DND-41 (cell line): ENCODE data around the gene CCDC137.

Experiments used
- ATAC-seq: fragments of 200-7000 bp; cut with Tn5 transposase; 3 replicates; pipeline ENCODE4 v1.9.1; 2021; ENCODE audit warnings: low read depth; ENCODE audit not compliant: insufficient read depth
- DNase-seq: peaks from one replicate; pipeline ENCODE4 v3.0.0-alpha.2; 2020
- H2AFZ ChIP-seq: 2 replicates; pipeline ENCODE4 v1.6.0; 2012; ENCODE audit warnings: low read depth, low read length
- H3K27ac ChIP-seq: 2 replicates; pipeline ENCODE4 v1.5.1; 2012; ENCODE audit warnings: low read length, inconsistent platforms
- H3K27me3 ChIP-seq: fragments of 200-600 bp; sonication (generic); 2 replicates; pipeline ENCODE4 v1.6.0; 2012; ENCODE audit warnings: low read length, mild to moderate bottlenecking, inconsistent platforms; ENCODE audit not compliant: insufficient read depth, poor library complexity
- H3K36me3 ChIP-seq: 2 replicates; pipeline ENCODE4 v1.5.1; 2012; ENCODE audit warnings: low read length, inconsistent platforms; ENCODE audit not compliant: insufficient read depth
- H3K4me1 ChIP-seq: 2 replicates; pipeline ENCODE4 v1.5.1; 2012; ENCODE audit warnings: mild to moderate bottlenecking, low read length; ENCODE audit not compliant: insufficient read depth
- H3K4me2 ChIP-seq: 2 replicates; pipeline ENCODE4 v1.6.0; 2012; ENCODE audit warnings: mild to moderate bottlenecking, moderate library complexity, low read length, inconsistent platforms; ENCODE audit not compliant: insufficient read depth
- H3K4me3 ChIP-seq, 2 experiments: fragments of 200-600 bp in 1 of 2; shearing (Covaris generic) in 1 of 2; 2 replicates each; pipeline ENCODE4 v1.5.1; 2012 to 2016; ENCODE audit warnings: inconsistent platforms in 2 of 2, low read length in 2 of 2, mild to moderate bottlenecking in 2 of 2, low read depth in 1 of 2, moderate library complexity in 1 of 2
- H3K79me2 ChIP-seq: 2 replicates; pipeline ENCODE4 v1.6.0; 2012; ENCODE audit warnings: low read length, inconsistent platforms; ENCODE audit not compliant: insufficient read depth
- H3K9ac ChIP-seq: 2 replicates; pipeline ENCODE4 v1.6.0; 2012; ENCODE audit warnings: low read depth, mild to moderate bottlenecking, inconsistent platforms, low read length, moderate library complexity
- H3K9me3 ChIP-seq: 2 replicates; pipeline ENCODE4 v1.5.1; 2012; ENCODE audit warnings: low read length, moderate library complexity, mild to moderate bottlenecking, inconsistent platforms; ENCODE audit not compliant: insufficient read depth, severe bottlenecking
- H4K20me1 ChIP-seq: 2 replicates; pipeline ENCODE4 v1.6.0; 2012; ENCODE audit warnings: low read length; ENCODE audit not compliant: insufficient read depth
- EZH2 ChIP-seq: IDR thresholded peaks from 3 replicates; pipeline ENCODE4 v1.6.1; 2012; ENCODE audit warnings: borderline replicate concordance, low read depth, mild to moderate bottlenecking, moderate library complexity, low read length, inconsistent platforms; ENCODE audit not compliant: severe bottlenecking
- TF ChIP-seq, protein P1 (sequence below): IDR thresholded peaks from 2 replicates; pipeline ENCODE4 v1.5.1; 2012; ENCODE audit warnings: borderline replicate concordance, low read length, moderate library complexity, mild to moderate bottlenecking; ENCODE audit not compliant: poor library complexity, severe bottlenecking; ENCODE audit errors: extremely low read depth

Gene CCDC137

GRCh38 chr17:81635973-81636504 is 30.5 kb upstream of the CCDC137 start:
- Histone ChIP-seq H3K4me3 (peak overlapping the region; percentile 74 to 88), H3K27ac (peak overlapping the region; percentile 73), H3K79me2 (peaks cover 58% of the 10 kb centered on the region), H4K20me1 (peaks cover 31% of the 10 kb centered on the region; the same call in 1 of the 2 replicates), H3K4me2 (peak overlapping the region; percentile 94), H3K36me3 (peaks cover 18% of the 10 kb centered on the region), H3K9me3 (no peaks in the 10 kb centered on the region), H2AFZ (peak overlapping the region; percentile 76; the same call in 1 of the 2 replicates), H3K4me1 (peaks cover 33% of the 10 kb centered on the region), H3K9ac (peak overlapping the region; percentile 97), H3K27me3 (no peaks in the 10 kb centered on the region)
- ATAC-seq (peak; percentile 39; the same call in 2 of the 3 replicates), DNase-seq (peak; percentile 21)
- TF ChIP-seq EZH2, result no peak
- TF ChIP-seq, protein P1, sequence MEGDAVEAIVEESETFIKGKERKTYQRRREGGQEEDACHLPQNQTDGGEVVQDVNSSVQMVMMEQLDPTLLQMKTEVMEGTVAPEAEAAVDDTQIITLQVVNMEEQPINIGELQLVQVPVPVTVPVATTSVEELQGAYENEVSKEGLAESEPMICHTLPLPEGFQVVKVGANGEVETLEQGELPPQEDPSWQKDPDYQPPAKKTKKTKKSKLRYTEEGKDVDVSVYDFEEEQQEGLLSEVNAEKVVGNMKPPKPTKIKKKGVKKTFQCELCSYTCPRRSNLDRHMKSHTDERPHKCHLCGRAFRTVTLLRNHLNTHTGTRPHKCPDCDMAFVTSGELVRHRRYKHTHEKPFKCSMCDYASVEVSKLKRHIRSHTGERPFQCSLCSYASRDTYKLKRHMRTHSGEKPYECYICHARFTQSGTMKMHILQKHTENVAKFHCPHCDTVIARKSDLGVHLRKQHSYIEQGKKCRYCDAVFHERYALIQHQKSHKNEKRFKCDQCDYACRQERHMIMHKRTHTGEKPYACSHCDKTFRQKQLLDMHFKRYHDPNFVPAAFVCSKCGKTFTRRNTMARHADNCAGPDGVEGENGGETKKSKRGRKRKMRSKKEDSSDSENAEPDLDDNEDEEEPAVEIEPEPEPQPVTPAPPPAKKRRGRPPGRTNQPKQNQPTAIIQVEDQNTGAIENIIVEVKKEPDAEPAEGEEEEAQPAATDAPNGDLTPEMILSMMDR, result no peak

GRCh38 chr17:81636505-81637288 is 29.8 kb upstream of the CCDC137 start, which contains the start of the genes NPLOC4 and TSPAN10:
Gene NPLOC4, minus strand, starts transcription at chr17:81637112. Its CDS starts 182 bp downstream, at chr17:81636930.
Gene TSPAN10, plus strand, starts transcription at chr17:81637196. Its CDS starts 5,217 bp downstream, at chr17:81642413.
- Histone ChIP-seq H3K79me2 (peaks cover 51% of the 10 kb centered on the region), H3K36me3 (peaks cover 14% of the 10 kb centered on the region), H2AFZ (peak within 1 kb of the TSS; percentile 94), H3K27ac (peak within 1 kb of the TSS; percentile 73), H3K27me3 (no peaks in the 10 kb centered on the region), H3K4me2 (peak within 1 kb of the TSS; percentile 94), H3K4me1 (peaks cover 33% of the 10 kb centered on the region), H3K9ac (peak within 1 kb of the TSS; percentile 97), H3K9me3 (no peaks in the 10 kb centered on the region), H4K20me1 (peaks cover 28% of the 10 kb centered on the region; the same call in 1 of the 2 replicates), H3K4me3 (peak within 1 kb of the TSS; percentile 74 to 88)
- peak; percentile 90 for ATAC-seq
- peak; percentile 86 for DNase-seq
- no peak for TF ChIP-seq EZH2
- TF ChIP-seq, protein P1, result no peak

- peaks cover 18% of the 10 kb centered on the region; the same call in 1 of the 2 replicates for H4K20me1 ChIP-seq
- H3K27me3 ChIP-seq, result no peaks in the 10 kb centered on the region
- H3K79me2 ChIP-seq, result peaks cover 32% of the 10 kb centered on the region
- no peak overlapping the region for H3K27ac ChIP-seq
- TF ChIP-seq EZH2, result no peak
- TF ChIP-seq, protein P1, result no peak
- H3K4me2 ChIP-seq, result no peak overlapping the region
- peaks cover 33% of the 10 kb centered on the region for H3K4me1 ChIP-seq
- no peaks in the 10 kb centered on the region for H3K9me3 ChIP-seq
- peaks cover 9% of the 10 kb centered on the region for H3K36me3 ChIP-seq
- H3K4me3 ChIP-seq, result no peak overlapping the region
- no peak overlapping the region for H3K9ac ChIP-seq
- no peak for DNase-seq
- no peak for ATAC-seq
- no peak overlapping the region for H2AFZ ChIP-seq
Observed at GRCh38 chr17:81638683-81639082, 27.9 kb upstream of the CCDC137 start.
